ENCODE measurements around the gene STK25. TPM values are rescaled to one million over a fixed set of nuclear protein-coding genes. Genes with fewer than 3 reads are reported as not detected.

The STK25 gene
- total RNA-seq, 1 experiment from 2014 or later, result 443 TPM

Other genes with a start within 250 kb of the STK25 start
- 362 and 415 TPM in 2 replicates for gene HDLBP, start 192.9 kb downstream of the STK25 start, total RNA-seq (2014; rRNA removed; shearing (Covaris generic))
- 249 and 274 TPM in 2 replicates for gene SEPTIN2, start 192.7 kb downstream of the STK25 start, total RNA-seq (2014; rRNA removed; shearing (Covaris generic))
- gene FARP2, start 152.3 kb downstream of the STK25 start, total RNA-seq (2014; rRNA removed; shearing (Covaris generic)), result 19.5 and 20.4 TPM in 2 replicates
- 59.5 and 61.6 TPM in 2 replicates for gene BOK, start 50.2 kb upstream of the STK25 start, total RNA-seq (2014; rRNA removed; shearing (Covaris generic))
- 120 and 121 TPM in 2 replicates for gene THAP4, start 128.6 kb upstream of the STK25 start, total RNA-seq (2014; rRNA removed; shearing (Covaris generic))
- 71.5 and 78.5 TPM in 2 replicates for gene ATG4B, start 129.1 kb upstream of the STK25 start, total RNA-seq (2014; rRNA removed; shearing (Covaris generic))
- 64.1 and 78.2 TPM in 2 replicates for gene DTYMK, start 178.2 kb upstream of the STK25 start, total RNA-seq (2014; rRNA removed; shearing (Covaris generic))
- gene ING5, start 193.5 kb upstream of the STK25 start, total RNA-seq (2014; rRNA removed; shearing (Covaris generic)), result 41.2 and 41.4 TPM in 2 replicates
- 23.5 and 26.3 TPM in 2 replicates for gene D2HGDH, start 226.0 kb upstream of the STK25 start, total RNA-seq (2014; rRNA removed; shearing (Covaris generic))